ENCODE data around the gene DMKN.
A peak's percentile ranks its signal among the peaks of the same experiment; 100 is the strongest.

DMKN gene

DNA sequence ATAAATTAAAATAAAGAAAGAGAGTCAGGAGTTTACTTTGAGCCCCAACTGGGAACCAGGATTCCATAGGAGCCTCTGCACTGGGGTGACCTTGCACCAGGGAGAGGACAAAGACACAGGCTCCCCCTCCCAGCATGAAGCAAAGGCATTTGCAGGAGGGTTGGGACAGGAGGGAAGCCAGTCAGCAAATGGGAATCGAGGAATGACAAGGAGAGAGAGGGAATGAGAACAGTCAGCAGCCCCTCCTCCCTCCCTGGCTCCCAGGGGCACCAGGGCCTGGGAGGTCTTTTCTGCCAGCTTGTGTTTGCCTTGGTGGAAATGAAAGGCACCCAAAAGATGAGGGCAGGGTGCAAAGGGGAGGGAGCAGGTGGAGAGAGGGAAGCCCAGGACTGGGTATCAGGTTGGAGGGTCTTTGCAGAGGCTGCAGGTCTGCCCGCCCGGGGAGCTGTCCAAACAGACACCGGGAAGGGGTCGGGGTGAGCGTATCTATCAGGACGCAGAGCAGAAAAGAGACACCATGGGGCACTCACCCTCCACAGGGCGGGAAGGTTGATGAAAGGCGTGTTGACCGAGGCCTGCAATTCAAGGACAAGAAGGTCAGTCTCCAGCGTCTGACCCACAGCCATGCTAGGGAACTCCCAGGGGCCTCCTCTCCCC lies 10.9 kb upstream of the DMKN start:
- no peak for DNase-seq

GRCh38 chr19:35522745-35523327 lies 9.4 kb upstream of the DMKN start:
- DNase-seq = no peak

GRCh38 chr19:35521124-35521743 lies 7.8 kb upstream of the DMKN start:
- DNase-seq = peak; percentile 40

DNA sequence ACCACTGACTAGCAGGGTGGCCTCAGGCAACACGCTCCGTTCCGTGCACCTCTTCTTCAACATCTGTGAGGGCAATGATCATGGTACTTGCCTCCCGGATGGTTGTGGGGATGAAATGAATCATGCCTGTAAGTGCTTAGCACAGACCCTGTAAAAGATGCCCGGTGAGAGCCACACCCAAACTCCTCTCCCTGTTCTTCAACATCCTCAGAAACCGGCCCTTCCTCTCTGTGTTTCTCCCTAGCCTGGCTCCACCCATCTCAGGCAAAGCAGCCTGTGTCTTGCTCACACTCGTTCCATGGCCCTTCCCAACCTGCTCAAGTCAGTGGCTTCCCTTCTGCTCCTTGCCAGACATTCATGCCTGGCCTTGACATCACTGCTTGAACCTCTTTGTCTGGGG lies 5.8 kb upstream of the DMKN start:
- DNase-seq = peak; percentile 22

- peak; percentile 98 for DNase-seq
Measured at GRCh38 chr19:35518313-35518712, 4.9 kb upstream of the DMKN start.

DNA sequence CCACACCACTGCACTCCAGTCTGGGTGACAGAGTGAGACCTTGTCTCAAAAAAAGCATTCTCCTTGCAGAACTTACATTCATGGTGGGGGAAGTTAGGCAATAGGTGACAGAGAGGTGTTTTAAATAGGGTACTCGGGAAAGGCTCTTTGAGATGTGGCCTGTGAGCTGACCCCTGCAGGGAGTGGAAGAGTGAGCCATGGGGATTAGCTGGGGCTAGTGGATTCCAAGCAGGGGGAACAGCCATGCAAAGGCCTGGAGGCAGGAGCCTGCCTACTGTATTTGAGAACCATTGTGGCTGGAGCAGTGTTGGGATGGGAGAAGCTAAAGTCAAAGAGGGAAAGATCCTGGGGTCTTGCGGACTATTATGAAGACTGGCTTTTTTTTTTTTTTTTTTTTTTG lies 3.9 kb upstream of the DMKN start:
- DNase-seq = no peak

DNA sequence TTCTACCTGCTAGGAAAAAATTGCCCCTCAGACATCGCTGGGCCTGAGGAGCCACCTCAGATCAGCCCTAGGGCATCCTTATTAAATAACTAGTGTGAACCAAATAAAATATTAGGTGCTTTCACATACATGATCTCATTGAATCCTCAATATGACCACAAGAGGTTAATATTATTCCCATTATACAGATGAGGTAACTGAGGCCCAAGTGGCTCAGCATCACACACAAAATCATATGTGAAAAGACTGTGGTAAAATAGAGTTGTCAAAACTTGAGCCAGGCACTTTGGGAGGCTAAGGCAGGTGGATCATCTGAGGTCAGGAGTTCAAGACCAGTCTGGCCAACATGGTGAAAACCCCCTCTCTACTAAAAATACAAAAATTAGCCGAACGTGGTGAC lies 2.9 kb upstream of the DMKN start:
- no peak for DNase-seq

DNA sequence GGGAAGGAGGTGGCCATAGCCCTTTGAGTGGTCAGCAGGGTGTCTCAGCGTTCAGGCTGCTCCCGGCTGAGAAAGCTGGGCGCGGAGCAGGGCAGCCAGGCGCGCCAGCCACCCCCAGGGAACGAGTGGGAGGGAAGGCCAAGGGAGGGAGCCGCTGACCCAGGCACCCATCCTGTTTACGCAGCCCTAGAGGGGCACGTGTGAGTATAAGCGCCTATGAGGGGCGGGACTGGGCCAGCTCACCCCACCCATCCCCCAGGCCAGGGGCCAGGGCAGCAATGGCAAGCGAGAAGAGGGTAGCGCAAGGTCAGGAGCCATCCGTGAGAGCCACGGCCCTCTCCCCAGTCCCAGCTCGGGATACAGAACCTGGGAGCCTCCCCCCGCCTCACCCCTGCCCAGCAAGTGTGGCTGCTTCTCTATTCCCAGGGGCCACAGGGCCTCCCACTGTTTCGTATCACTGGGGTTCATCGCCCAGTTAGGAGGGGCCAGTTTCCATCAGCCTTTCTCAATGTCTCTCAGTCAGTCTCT lies 897 bp upstream of the DMKN start:
- DNase-seq = peak; percentile 25

DNA sequence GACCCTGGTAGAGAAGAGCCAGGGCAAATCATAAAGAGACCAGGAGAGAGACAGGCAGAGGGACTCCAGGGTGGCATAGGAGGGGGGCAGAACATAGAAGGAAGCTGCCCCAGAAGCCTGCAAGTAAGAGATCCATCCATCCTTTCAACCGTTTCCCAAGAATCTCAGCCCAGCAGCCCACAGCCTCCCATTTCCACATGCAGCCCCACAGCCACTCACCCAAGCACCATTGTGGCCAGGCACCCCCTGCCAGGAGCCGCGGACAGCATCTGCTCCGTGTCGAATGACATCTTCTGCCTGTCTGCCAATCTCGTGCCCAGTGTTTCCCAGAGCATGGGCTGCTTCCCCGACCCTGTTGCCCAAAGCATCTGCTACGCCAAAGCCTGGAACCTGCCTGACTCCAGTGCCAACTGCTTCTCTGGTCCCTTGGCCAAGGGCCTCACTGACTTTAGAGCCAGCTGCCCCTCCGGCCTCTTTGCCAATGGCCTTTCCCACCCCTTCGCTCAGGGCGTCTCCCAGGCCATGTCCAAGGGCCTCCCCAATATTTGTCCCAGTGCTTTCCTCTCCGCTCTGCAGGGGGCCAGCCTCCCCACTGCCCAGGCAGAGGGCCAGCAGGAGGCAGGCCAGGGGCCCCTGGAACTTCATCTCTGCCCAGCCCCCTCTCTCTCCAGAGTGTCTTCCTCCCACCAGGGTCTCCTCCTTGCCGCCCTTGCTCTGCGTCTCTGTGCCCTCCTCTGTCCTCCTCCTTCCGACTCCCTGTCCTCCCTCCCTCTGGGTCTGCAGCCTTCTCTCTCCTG lies 420 bp downstream of the DMKN start:
- no peak for DNase-seq

DNA sequence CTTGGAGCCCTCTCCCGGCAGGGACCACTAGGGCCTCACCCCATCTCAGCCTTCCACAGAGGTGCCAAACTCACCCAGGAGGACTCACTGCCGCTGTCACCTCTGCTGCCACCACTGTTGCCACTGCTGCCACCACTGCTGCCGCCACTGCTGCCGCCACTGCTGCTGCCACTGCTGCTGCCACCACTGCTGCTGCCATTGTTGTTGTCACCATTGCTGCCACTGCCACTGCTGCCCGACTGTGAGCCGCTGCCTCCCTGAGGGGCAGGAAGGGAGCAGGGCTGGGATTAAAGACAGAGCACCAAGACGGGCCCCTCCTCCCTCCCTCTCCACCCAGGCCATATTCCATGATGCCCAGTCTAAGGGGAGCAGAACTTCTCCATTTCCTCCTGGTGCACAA lies 2.1 kb downstream of the DMKN start:
- no peak for DNase-seq

DNA sequence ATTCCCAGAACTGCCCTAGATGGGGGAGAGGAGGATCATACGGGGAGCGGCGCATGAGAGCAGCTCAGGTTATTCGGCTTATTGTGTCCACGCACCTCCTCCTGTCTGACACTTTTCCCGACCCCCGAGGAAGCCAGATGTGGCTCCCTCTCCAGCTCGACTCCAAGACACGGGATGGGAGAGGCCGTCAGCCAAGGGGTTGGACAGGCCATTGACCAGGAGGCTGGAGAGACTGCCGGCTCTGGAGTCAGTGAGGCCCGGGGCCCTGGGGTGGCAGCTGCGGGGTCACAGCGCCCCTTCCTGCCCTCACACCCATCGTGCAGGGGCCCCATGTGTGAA lies 2.9 kb downstream of the DMKN start:
- DNase-seq = no peak

DNA sequence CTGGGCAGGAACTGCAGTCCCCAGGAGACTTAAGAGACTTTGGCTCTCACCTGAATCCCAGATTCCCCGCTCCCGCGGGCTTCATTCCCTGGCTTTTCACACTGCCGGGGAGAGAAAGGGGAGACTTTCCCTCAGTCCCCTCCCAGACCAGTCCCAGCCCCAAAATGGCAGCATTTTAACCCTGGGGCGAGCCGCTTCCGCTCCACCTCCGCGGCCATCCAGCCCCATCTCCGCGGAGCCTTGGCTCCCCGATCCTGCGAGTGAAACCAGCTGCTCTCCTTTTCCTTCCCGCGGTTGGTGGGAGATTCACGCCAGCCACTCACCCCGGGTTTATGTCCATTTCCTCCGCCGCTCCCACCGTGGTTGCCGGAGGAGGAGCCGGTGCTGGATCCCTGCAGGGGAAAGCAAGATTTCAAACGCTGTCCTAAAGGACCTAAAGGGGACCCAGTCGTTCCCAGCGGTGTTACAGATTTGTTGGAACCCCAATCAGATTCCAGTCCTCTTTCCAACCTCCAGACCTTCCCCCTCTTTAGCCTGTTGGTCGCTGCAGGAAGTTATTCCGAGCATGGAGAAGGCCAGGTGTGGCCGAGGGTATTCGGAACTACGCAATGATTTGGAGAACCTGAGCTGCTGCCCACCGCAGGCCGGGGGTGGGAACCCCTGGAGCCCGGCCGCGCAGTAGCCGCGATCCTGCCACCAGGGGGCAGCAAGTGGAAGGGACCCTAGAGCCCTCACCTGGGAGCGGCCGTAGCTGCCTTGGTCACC lies 3.4 kb downstream of the DMKN start:
- DNase-seq = peak; percentile 40

GRCh38 chr19:35509018-35509652 lies 4.3 kb downstream of the DMKN start:
- DNase-seq = no peak

DNA sequence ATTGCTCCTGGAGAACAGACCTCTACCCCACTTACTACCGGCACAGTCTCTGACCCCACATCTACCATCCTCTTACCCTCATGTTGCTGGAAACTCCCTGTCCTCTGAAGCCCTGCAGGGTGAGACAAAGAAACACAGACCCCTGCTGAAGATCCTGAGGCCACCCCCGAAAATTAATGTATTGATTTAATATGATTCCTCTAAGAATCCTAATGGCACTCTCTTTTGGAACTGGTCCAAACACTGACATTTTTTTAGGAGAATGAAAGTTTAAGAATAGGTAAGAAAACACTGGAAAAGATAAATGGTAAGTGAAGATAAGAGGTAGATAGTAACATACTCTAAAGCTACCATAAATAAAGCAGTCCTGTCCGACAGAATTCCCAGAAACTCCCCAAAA lies 5.3 kb downstream of the DMKN start:
- DNase-seq = no peak

- DNase-seq = no peak
Measured at GRCh38 chr19:35507561-35507960, 5.9 kb downstream of the DMKN start.

GRCh38 chr19:35506011-35506410 lies 7.4 kb downstream of the DMKN start:
- no peak for DNase-seq

GRCh38 chr19:35502751-35503150 lies 10.7 kb downstream of the DMKN start:
- DNase-seq = no peak

DNA sequence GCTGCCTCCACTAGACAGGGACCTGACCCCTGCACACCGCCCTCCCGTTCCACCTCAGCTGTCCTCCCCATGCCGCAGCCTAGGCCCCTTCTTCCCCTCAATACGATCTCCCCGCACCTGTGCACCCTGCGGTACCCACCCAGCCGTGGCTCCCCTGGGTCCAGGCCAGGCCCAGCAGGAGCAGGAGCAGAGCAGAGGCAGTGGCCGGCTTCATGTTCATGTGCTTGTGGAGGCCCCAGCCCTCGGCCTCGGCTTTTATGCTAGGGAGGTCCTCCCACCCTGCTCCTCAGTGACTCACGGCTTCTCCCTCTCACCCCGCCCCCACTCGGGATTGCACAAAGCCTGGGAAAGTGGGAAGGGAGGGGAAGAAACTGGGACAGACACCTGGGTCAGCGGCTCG lies 11.8 kb downstream of the DMKN start:
- no peak for DNase-seq

GRCh38 chr19:35500611-35501010 lies 12.8 kb downstream of the DMKN start:
- DNase-seq = no peak

DNA sequence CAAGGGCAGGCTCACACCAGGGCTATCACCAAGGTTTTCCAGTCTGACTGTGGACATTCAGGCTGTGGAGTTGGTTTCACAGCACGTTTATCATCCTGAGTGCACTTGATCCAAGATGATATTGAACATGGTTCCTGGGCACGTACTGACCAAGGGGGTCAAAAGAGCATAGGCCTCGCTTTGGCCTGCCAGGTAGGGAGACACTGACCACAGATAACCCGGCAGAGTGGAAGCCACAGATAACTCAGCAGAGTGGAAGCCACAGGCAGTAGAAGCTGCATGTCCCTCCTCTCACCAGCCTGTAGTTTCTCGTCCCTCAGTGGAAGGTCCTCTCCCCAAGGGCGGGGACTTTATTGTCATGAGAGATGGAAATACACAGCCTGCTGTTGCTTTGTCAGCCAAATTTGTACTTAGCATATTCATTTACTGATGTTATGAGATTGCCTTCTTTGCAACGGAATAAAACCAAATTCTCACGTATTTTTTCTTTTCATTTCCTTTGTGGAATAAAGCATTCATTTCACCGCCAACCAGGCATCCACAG lies 14.4 kb downstream of the DMKN start:
- no peak for DNase-seq

DNA sequence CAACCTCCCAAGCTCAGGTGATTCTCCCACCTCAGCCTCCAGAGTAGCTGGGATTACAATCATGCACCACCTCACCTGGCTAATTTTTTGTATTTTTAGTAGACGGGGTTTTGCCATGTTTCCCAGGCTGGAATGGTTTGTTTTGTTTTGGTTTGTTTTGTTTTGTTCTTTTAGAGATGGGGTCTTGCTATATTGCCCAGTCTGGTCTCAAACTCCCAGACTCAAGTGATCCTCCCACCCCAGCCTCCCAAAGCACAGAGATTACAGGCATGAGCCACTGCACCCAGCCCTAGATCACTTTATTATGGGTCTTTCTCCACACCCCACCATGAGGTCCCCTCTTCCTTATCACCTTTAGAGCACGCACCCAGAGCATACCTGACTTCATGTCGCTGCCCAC lies 15.2 kb downstream of the DMKN start:
- no peak for DNase-seq

DNA sequence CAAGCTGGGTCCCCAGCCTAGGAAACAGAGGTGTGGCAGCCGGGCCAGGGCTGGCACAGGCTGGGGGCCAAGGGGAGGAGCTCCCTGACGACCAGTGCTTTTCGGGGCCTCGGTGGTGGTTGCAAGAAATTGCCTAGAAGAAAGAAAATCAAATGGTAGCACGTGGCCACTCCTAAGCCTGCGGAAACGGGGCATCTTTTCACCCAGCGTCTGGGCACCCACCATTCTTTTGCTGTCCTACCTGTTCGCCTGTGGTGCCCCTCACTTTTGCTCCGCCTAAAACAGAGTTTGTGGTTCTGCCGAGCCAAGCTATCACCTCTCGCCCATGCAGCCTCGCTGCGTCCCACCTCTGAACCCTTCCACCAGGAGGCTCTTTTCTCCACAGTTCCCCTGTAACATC lies 16.0 kb downstream of the DMKN start:
- DNase-seq = no peak
